Measurements from ENCODE around the gene PPP6R3.

The PPP6R3 gene

GRCh38 chr11:68504432-68505066 is 44.0 kb downstream of the PPP6R3 start:
- no peak for DNase-seq
- no peak for TF ChIP-seq POLR2A (IDR thresholded peaks at IDR 0.05; ENCODE audit: low read length)

DNA sequence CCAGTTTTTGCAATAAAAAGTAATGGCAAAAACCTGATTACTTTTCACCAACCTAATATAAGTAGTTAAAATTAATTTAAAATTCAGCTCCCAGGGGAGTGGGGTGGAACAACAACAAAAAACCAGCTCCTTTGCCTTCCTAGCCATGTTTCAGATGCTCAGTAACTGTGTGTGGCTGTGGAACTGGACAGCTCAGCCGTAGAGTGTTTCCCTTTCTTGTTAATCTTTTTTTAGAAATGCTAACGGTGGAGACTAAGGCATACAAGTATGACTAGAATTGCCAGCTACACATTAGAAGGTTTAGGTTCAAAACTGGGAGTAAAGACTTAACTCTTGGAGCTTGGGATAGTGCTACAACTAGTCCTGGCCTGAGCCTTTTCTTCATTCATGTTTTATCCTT is 45.0 kb downstream of the PPP6R3 start:
- DNase-seq: no peak
- TF ChIP-seq GATA1 (IDR thresholded peaks at IDR 0.05; ENCODE audit: low read depth, low read length): no peak
- no peak for TF ChIP-seq POLR2A (IDR thresholded peaks at IDR 0.05; ENCODE audit: low read length)

- TF ChIP-seq POLR2A (IDR thresholded peaks at IDR 0.05; ENCODE audit: low read length): no peak
- TF ChIP-seq GATA1 (IDR thresholded peaks at IDR 0.05; ENCODE audit: low read depth, low read length): no peak
- DNase-seq: no peak
Measured at GRCh38 chr11:68506908-68507307, 46.4 kb downstream of the PPP6R3 start.

DNA sequence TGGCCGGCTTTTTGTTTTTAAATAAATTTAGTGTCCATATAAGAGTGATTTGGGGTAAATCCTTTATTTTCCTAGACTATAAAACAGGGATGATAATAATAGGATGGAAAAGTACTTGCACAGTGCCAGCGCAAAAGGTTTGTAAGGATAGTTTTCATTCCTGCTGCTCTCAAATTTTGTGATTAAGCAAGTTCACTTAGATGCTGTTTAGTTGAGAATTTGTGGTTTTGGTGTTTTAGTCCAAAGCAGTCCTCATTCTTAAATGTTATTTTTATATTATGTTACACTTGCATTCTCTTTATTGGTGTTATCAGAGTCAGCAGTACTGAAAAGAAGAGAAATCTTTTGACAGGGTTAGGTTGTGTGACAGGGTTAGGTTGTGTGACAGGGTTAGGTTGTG is 47.9 kb downstream of the PPP6R3 start:
- TF ChIP-seq GATA1 (IDR thresholded peaks at IDR 0.05; ENCODE audit: low read depth, low read length): no peak
- TF ChIP-seq POLR2A (IDR thresholded peaks at IDR 0.05; ENCODE audit: low read length): no peak
- DNase-seq: no peak

GRCh38 chr11:68509066-68509465 is 48.5 kb downstream of the PPP6R3 start:
- no peak for DNase-seq
- TF ChIP-seq POLR2A (IDR thresholded peaks at IDR 0.05; ENCODE audit: low read length): no peak
- TF ChIP-seq GATA1 (IDR thresholded peaks at IDR 0.05; ENCODE audit: low read depth, low read length): no peak

- TF ChIP-seq GATA1 (IDR thresholded peaks at IDR 0.05; ENCODE audit: low read depth, low read length) (no peak), POLR2A (IDR thresholded peaks at IDR 0.05; ENCODE audit: low read length) (no peak)
- DNase-seq: peak; percentile 17 to 19
Measured at GRCh38 chr11:68513930-68514487, 53.5 kb downstream of the PPP6R3 start.

- no peak for DNase-seq
- TF ChIP-seq GATA1 (IDR thresholded peaks at IDR 0.05; ENCODE audit: low read depth, low read length) (no peak), POLR2A (IDR thresholded peaks at IDR 0.05; ENCODE audit: low read length) (no peak)
Measured at GRCh38 chr11:68517121-68517741, 56.7 kb downstream of the PPP6R3 start.

DNA sequence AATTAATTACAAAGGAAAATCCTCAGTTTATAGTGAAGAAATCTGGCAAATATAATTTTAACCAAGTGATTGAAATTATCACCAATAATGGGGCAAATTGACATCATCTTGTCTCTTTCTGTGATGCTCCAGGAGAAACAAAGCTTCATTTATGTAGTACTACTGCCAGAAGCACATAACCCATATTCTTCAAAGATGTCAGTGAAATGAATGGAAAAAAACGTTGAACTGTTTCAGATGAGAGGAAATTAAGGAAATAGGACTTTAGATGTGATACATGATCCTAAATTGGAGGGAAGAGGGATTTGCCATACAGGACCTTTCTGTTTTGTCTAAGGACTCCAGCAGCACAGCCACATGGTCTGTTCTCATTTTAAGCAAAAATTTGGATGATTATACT is 57.6 kb downstream of the PPP6R3 start:
- no peak for TF ChIP-seq GATA1 (IDR thresholded peaks at IDR 0.05; ENCODE audit: low read depth, low read length)
- TF ChIP-seq POLR2A (IDR thresholded peaks at IDR 0.05; ENCODE audit: low read length): no peak
- no peak for DNase-seq

DNA sequence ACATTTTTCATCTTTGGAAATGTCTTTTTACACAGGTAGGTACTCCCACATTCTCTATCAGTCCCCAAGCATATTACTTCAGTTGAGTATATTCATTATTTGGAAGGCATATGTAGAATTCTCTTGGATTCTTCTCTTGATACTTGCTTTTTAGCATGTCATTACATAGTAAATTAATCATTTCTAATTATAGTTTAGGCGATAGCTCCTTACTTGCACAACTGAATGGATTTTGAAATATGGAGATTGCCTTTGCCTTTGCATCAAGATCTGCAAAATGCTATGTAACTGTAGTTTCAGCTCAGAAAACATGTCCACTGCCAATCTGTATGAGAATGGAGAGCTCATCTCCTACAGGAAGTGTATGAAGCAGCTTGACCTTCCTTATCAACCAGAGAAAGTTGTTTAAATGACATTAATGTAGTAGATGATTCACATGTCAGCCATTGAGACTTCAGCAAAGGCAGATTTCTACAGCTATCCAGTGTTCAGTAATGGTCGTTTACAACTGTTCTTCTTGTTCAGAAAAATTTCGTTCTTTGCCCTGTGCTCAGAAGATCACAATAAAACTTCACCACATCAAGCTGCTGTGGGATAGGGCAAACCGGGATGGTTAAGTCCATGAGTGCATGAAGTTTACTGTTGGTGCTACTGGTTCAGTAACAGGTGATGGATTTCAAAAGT is 61.6 kb downstream of the PPP6R3 start:
- no peak for DNase-seq
- no peak for TF ChIP-seq POLR2A (IDR thresholded peaks at IDR 0.05; ENCODE audit: low read length)
- TF ChIP-seq GATA1 (IDR thresholded peaks at IDR 0.05; ENCODE audit: low read depth, low read length): no peak

DNA sequence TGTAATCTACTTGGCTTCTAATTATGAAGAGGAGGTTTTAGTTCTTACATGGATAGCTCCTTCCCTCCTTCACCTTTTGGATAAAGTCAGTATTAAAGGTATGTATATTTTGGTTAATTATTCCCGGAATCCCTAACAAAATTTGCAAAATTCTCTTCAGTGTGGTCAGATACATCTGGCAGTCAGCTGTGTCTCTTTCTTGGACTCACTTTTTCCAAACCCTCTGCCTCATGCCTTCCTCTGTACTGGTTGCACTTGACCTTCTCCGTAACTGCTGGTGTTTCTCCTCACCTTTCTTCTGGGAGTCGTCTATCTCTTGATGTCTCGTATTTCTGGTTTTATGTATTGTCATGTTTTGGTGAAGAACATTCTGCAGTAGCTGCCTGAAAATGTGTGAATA is 62.5 kb downstream of the PPP6R3 start:
- no peak for DNase-seq
- TF ChIP-seq POLR2A (IDR thresholded peaks at IDR 0.05; ENCODE audit: low read length) (no peak), GATA1 (IDR thresholded peaks at IDR 0.05; ENCODE audit: low read depth, low read length) (no peak)

DNA sequence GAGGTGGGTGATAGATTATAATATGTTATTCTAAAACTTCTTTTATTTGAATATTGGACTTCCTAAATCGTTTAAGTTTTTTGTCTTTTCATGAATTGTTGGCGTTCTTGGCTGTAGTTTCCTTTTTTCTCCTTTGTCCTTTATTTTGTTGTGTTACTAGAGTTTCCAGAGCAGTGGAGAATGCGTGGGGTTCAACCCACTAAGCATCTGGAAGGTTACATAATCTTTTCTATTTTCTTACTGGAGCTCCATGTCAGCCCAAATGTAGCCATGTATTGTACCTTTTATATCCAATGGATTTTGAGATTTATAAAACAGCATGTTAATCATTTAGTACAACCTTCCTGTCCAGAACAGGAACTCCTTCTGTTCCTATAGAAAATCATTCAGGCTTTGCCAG is 63.2 kb downstream of the PPP6R3 start:
- DNase-seq: no peak
- no peak for TF ChIP-seq POLR2A (IDR thresholded peaks at IDR 0.05; ENCODE audit: low read length)
- no peak for TF ChIP-seq GATA1 (IDR thresholded peaks at IDR 0.05; ENCODE audit: low read depth, low read length)

DNA sequence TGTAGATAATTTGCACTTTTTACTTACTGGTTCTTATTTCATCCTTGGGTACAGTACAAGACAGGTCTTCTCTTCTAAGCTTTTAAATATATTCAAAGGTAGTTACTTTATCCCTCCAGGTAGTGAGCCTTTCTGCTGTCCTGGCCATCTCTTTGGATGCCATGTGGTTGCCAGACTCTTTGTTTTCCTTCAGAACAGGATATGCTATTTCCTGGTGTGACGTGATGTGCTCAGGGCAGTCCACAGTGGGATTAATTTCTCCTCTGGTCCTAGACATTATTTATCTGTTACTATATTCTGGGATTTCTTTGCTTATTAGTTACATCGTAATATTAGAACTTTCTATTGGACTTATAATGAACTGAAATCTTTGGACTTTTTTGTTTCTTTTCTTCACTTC is 63.7 kb downstream of the PPP6R3 start:
- no peak for DNase-seq
- TF ChIP-seq GATA1 (IDR thresholded peaks at IDR 0.05; ENCODE audit: low read depth, low read length) (no peak), POLR2A (IDR thresholded peaks at IDR 0.05; ENCODE audit: low read length) (no peak)

DNA sequence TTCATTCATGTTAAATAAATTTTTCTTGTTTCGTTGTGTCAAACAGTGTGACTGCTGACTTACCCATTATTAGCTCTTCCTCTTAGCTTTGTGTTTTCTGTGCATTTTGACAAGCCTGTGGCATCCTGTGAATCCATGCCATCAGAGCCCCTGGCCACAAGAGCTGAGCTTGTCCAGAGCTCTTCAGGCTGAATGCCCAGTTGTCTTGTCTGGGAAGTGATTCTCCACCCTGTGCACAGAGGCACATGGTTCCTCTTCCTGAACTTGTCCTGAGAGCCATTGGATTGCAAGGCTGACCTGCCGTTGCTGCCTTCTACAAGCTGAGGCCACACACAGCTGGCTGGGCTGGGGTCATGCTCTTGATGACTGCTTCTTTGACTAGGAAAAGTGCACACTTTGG is 64.1 kb downstream of the PPP6R3 start:
- no peak for TF ChIP-seq POLR2A (IDR thresholded peaks at IDR 0.05; ENCODE audit: low read length)
- no peak for TF ChIP-seq GATA1 (IDR thresholded peaks at IDR 0.05; ENCODE audit: low read depth, low read length)
- DNase-seq: no peak

DNA sequence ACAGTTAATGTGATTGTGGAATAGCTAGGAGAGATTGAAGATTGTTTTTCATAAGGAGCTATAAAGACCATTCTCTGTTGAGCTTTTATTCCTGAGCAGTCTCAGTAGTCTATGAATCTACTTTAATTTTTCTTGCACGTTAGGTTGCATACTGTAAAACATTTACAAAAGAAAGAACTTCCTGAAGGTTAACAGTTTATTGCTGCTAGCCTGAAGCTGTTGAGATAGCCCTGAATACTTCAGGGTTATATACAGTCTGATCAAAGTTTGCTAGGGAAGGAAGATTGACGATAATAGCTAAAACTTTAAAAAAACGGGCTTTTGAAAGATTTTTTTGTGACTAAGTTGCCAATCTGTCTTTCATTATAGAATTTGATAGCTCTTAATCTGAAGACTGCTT is 64.8 kb downstream of the PPP6R3 start:
- no peak for DNase-seq
- TF ChIP-seq GATA1 (IDR thresholded peaks at IDR 0.05; ENCODE audit: low read depth, low read length) (no peak), POLR2A (IDR thresholded peaks at IDR 0.05; ENCODE audit: low read length) (no peak)

- no peak for DNase-seq
Measured at GRCh38 chr11:68525930-68526329, 65.4 kb downstream of the PPP6R3 start.

More at GRCh38 chr11:68525930-68526329, 65.4 kb downstream of the PPP6R3 start:
- no peak for TF ChIP-seq POLR2A (IDR thresholded peaks at IDR 0.05; ENCODE audit: low read length)
- TF ChIP-seq GATA1 (IDR thresholded peaks at IDR 0.05; ENCODE audit: low read depth, low read length): no peak

Measured in erythroblast (primary cell).